Limb (tissue), 2 donors: ENCODE measurements around the gene PCIF1.

ENCODE experiments used
- DNase-seq, 2 donors: peaks; one replicate each; pipeline ENCODE4 v3.0.0-alpha.2; 2016; ENCODE audit errors: extremely low spot score in 2 of 2

The PCIF1 gene

GRCh38 chr20:45964006-45964400 lies 29.5 kb downstream of the PCIF1 start:
- no peak for DNase-seq

- DNase-seq: no peak
These were observed 30.9 kb downstream of the PCIF1 start for GRCh38 chr20:45965169-45966002.

GRCh38 chr20:45967551-45968080 lies 33.1 kb downstream of the PCIF1 start:
- no peak for DNase-seq

- DNase-seq: no peak
These were observed 33.7 kb downstream of the PCIF1 start for GRCh38 chr20:45968081-45968671.

GRCh38 chr20:45968801-45969711 lies 34.6 kb downstream of the PCIF1 start:
- DNase-seq: no peak

- no peak for DNase-seq
These were observed 35.5 kb downstream of the PCIF1 start for GRCh38 chr20:45969712-45970634.

- DNase-seq: no peak
These were observed 36.4 kb downstream of the PCIF1 start for GRCh38 chr20:45970646-45971424.

GRCh38 chr20:45971425-45971674 lies 36.9 kb downstream of the PCIF1 start:
- no peak for DNase-seq

- peak; percentile 96 to 98 for DNase-seq
These were observed 37.4 kb downstream of the PCIF1 start, which contains the start of gene ZNF335 for GRCh38 chr20:45971675-45972499. Gene ZNF335, minus strand, starts transcription at chr20:45972203. Its CDS starts 793 bp downstream, at chr20:45971410.

- DNase-seq: no peak
These were observed 38.2 kb downstream of the PCIF1 start for GRCh38 chr20:45972500-45973183.

GRCh38 chr20:45974896-45975565 lies 40.5 kb downstream of the PCIF1 start:
- no peak for DNase-seq

GRCh38 chr20:45975686-45976085 lies 41.2 kb downstream of the PCIF1 start:
- DNase-seq: no peak

- DNase-seq: no peak
These were observed 41.6 kb downstream of the PCIF1 start for GRCh38 chr20:45976086-45976485.

- DNase-seq: no peak
These were observed 46.8 kb downstream of the PCIF1 start for GRCh38 chr20:45981261-45981660.

GRCh38 chr20:45983279-45983743 lies 48.8 kb downstream of the PCIF1 start:
- no peak for DNase-seq

GRCh38 chr20:45985573-45985972 lies 51.1 kb downstream of the PCIF1 start:
- no peak for DNase-seq

- peak in 1 of 2 donors; percentile 79 for DNase-seq
These were observed 52.8 kb downstream of the PCIF1 start for GRCh38 chr20:45987108-45987780.
